Astrocyte (in vitro differentiated cells and primary cell): Measurements from ENCODE around the gene NPHP4. TPM values are rescaled to one million over a fixed set of nuclear protein-coding genes. Genes with fewer than 3 reads are reported as not detected.

Experiments used
- DNase-seq: peaks from one replicate; pipeline ENCODE4 v3.0.0-alpha.2; 2010; ENCODE audit warnings: low read depth
- FAIRE-seq: peaks from 2 replicates; lab custom pipeline; 2011; peaks lifted over from hg19 to GRCh38; lab: Jason Lieb, UNC
- H2AFZ ChIP-seq: 2 replicates; pipeline ENCODE4 v1.6.0; 2012; ENCODE audit warnings: low read depth, low read length, inconsistent platforms
- H3K27ac ChIP-seq: 2 replicates; pipeline ENCODE4 v1.5.1; 2011; ENCODE audit warnings: low read depth, low read length, inconsistent platforms
- H3K27me3 ChIP-seq: 2 replicates; pipeline ENCODE4 v1.6.0; 2011; ENCODE audit warnings: low read length, inconsistent platforms; ENCODE audit not compliant: insufficient read depth
- H3K36me3 ChIP-seq: 2 replicates; pipeline ENCODE4 v1.5.1; 2011; ENCODE audit warnings: low read length, inconsistent platforms; ENCODE audit not compliant: insufficient read depth
- H3K4me1 ChIP-seq: 2 replicates; pipeline ENCODE4 v1.5.1; 2011; ENCODE audit warnings: low read length, inconsistent platforms; ENCODE audit not compliant: insufficient read depth
- H3K4me2 ChIP-seq: 2 replicates; pipeline ENCODE4 v1.6.0; 2012; ENCODE audit warnings: low read length, inconsistent platforms
- H3K4me3 ChIP-seq: 2 replicates; pipeline ENCODE4 v1.5.1; 2011; ENCODE audit warnings: low read depth, mild to moderate bottlenecking, low read length, inconsistent platforms; ENCODE audit not compliant: insufficient read depth
- H3K79me2 ChIP-seq: 2 replicates; pipeline ENCODE4 v1.6.0; 2012; ENCODE audit warnings: mild to moderate bottlenecking, low read length, inconsistent platforms; ENCODE audit not compliant: insufficient read depth
- H3K9ac ChIP-seq: 2 replicates; pipeline ENCODE4 v1.6.0; 2012; ENCODE audit warnings: mild to moderate bottlenecking, low read length, inconsistent platforms
- H3K9me3 ChIP-seq: 2 replicates; pipeline ENCODE4 v1.5.1; 2012; ENCODE audit warnings: low read depth, mild to moderate bottlenecking, low read length, inconsistent platforms; ENCODE audit not compliant: insufficient read depth
- H4K20me1 ChIP-seq: 2 replicates; pipeline ENCODE4 v1.6.0; 2012; ENCODE audit warnings: low read length, inconsistent platforms; ENCODE audit not compliant: insufficient read depth
- H3K27ac Mint-ChIP-seq: one replicate; pipeline ENCODE4 v1.8.0; 2021; ENCODE audit warnings: mild to moderate bottlenecking, mixed read lengths; ENCODE audit not compliant: unreplicated experiment
- H3K27me3 Mint-ChIP-seq: one replicate; pipeline ENCODE4 v1.8.0; 2021; ENCODE audit warnings: low read depth, mixed read lengths; ENCODE audit not compliant: unreplicated experiment
- H3K36me3 Mint-ChIP-seq: one replicate; pipeline ENCODE4 v1.8.0; 2021; ENCODE audit warnings: low read depth, mixed read lengths; ENCODE audit not compliant: unreplicated experiment
- H3K4me1 Mint-ChIP-seq: one replicate; pipeline ENCODE4 v1.8.0; 2021; ENCODE audit warnings: low read depth, mixed read lengths; ENCODE audit not compliant: unreplicated experiment
- H3K4me3 Mint-ChIP-seq: one replicate; pipeline ENCODE4 v1.8.0; 2021; ENCODE audit warnings: mild to moderate bottlenecking, moderate library complexity, mixed read lengths; ENCODE audit not compliant: unreplicated experiment
- H3K9me3 Mint-ChIP-seq: one replicate; pipeline ENCODE4 v1.8.0; 2021; ENCODE audit warnings: mild to moderate bottlenecking, mixed read lengths; ENCODE audit not compliant: unreplicated experiment
- CTCF ChIP-seq: IDR thresholded peaks from 2 replicates; pipeline ENCODE4 v1.5.1; 2011; ENCODE audit warnings: low read depth, mild to moderate bottlenecking, inconsistent platforms, low read length, moderate library complexity; ENCODE audit not compliant: insufficient read depth
- EZH2 ChIP-seq: IDR thresholded peaks from 2 replicates; pipeline ENCODE4 v1.6.1; 2012; ENCODE audit warnings: mild to moderate bottlenecking, low read length, inconsistent platforms; ENCODE audit not compliant: insufficient read depth
- total RNA-seq: library from RNA; stranded (reverse); gene quantifications from 2 replicates; pipeline ENCODE4 v1.2.1, GENCODE V29; 2021

NPHP4 gene
- total RNA-seq, 1 donor from 2014 or later, result 8.4 TPM

GRCh38 chr1:5955479-5955977 lies 36.7 kb downstream of the NPHP4 start:
- Mint-ChIP-seq H3K36me3 (peaks cover 25% of the 10 kb centered on the region), H3K4me1 (no peaks in the 10 kb centered on the region), H3K27me3 (no peaks in the 10 kb centered on the region), H3K4me3 (no peak overlapping the region), H3K9me3 (peaks cover 2% of the 10 kb centered on the region), H3K27ac (no peak overlapping the region)
- Histone ChIP-seq H3K27me3 (no peaks in the 10 kb centered on the region), H3K27ac (no peak overlapping the region), H3K36me3 (peaks cover 2% of the 10 kb centered on the region), H3K4me3 (no peak overlapping the region), H3K4me2 (no peak overlapping the region), H3K9ac (no peak overlapping the region), H2AFZ (no peak overlapping the region), H3K9me3 (no peaks in the 10 kb centered on the region), H3K4me1 (no peaks in the 10 kb centered on the region), H3K79me2 (no peaks in the 10 kb centered on the region), H4K20me1 (no peaks in the 10 kb centered on the region)
- TF ChIP-seq EZH2, result no peak
- TF ChIP-seq CTCF, result no peak
- FAIRE-seq (no peak), DNase-seq (no peak)

- H3K36me3 Mint-ChIP-seq, result peaks cover 23% of the 10 kb centered on the region
- TF ChIP-seq EZH2, result no peak
- TF ChIP-seq CTCF, result no peak
These were observed 37.3 kb downstream of the NPHP4 start for GRCh38 chr1:5954964-5955363.

GRCh38 chr1:5953386-5953785 lies 38.8 kb downstream of the NPHP4 start:
- H2AFZ ChIP-seq, result no peak overlapping the region
- H3K9ac ChIP-seq, result no peak overlapping the region
- no peak overlapping the region for H3K4me3 ChIP-seq
- Mint-ChIP-seq H3K9me3 (peaks cover 2% of the 10 kb centered on the region), H3K27ac (no peak overlapping the region), H3K4me1 (no peaks in the 10 kb centered on the region), H3K36me3 (peaks cover 18% of the 10 kb centered on the region), H3K4me3 (no peak overlapping the region), H3K27me3 (no peaks in the 10 kb centered on the region)
- H4K20me1 ChIP-seq, result no peaks in the 10 kb centered on the region
- DNase-seq (no peak), FAIRE-seq (no peak)
- H3K4me1 ChIP-seq, result no peaks in the 10 kb centered on the region
- H3K27ac ChIP-seq, result no peak overlapping the region
- no peaks in the 10 kb centered on the region for H3K79me2 ChIP-seq
- TF ChIP-seq CTCF, result no peak
- no peak for TF ChIP-seq EZH2
- no peaks in the 10 kb centered on the region for H3K27me3 ChIP-seq
- H3K36me3 ChIP-seq, result peaks cover 2% of the 10 kb centered on the region
- no peak overlapping the region for H3K4me2 ChIP-seq
- H3K9me3 ChIP-seq, result no peaks in the 10 kb centered on the region

More at GRCh38 chr1:5954964-5955363, 37.3 kb downstream of the NPHP4 start:
- Histone ChIP-seq H3K9ac (no peak overlapping the region), H4K20me1 (no peaks in the 10 kb centered on the region), H3K27me3 (no peaks in the 10 kb centered on the region), H3K27ac (no peak overlapping the region), H2AFZ (no peak overlapping the region), H3K4me2 (no peak overlapping the region), H3K9me3 (no peaks in the 10 kb centered on the region), H3K4me3 (no peak overlapping the region), H3K36me3 (peaks cover 2% of the 10 kb centered on the region), H3K4me1 (no peaks in the 10 kb centered on the region), H3K79me2 (no peaks in the 10 kb centered on the region)
- FAIRE-seq (no peak), DNase-seq (no peak)
- Mint-ChIP-seq H3K27ac (no peak overlapping the region), H3K27me3 (no peaks in the 10 kb centered on the region), H3K9me3 (peaks cover 2% of the 10 kb centered on the region), H3K4me1 (no peaks in the 10 kb centered on the region), H3K4me3 (no peak overlapping the region)
